HepG2 (cell line): Measurements from ENCODE around the gene COG8. TPM values are rescaled to one million over a fixed set of nuclear protein-coding genes. Genes with fewer than 3 reads are reported as not detected.

Experiments
- AHDC1 ChIP-seq: sonication (generic); formaldehyde crosslinking; IDR thresholded peaks from 2 replicates; pipeline ENCODE4 v1.5.1; 2020; ENCODE audit warnings: mild to moderate bottlenecking, missing genetic modification reagents, borderline replicate concordance
- BCLAF1 ChIP-seq: fragments of 450-650 bp; IDR thresholded peaks from 2 replicates; pipeline ENCODE4 v1.6.1; 2017; ENCODE audit warnings: mild to moderate bottlenecking
- ETV5 ChIP-seq: IDR thresholded peaks from 2 replicates; pipeline ENCODE4 v1.6.1; 2018; ENCODE audit warnings: missing biosample characterization, missing genetic modification reagents, inconsistent platforms, borderline replicate concordance
- FOXA3 ChIP-seq: IDR thresholded peaks from 2 replicates; pipeline ENCODE4 v1.6.1; 2016; ENCODE audit warnings: missing genetic modification reagents, missing compliant biosample characterization
- HMGA1 ChIP-seq: sonication (generic); formaldehyde crosslinking; conservative IDR thresholded peaks from 2 replicates; pipeline ENCODE4 v1.4.0; 2020; ENCODE audit warnings: missing genetic modification reagents
- HNF1B ChIP-seq: sonication (generic); formaldehyde crosslinking; IDR thresholded peaks from 2 replicates; pipeline ENCODE4 v1.5.1; 2020; ENCODE audit warnings: mild to moderate bottlenecking, moderate library complexity, missing genetic modification reagents
- KDM4B ChIP-seq: sonication (generic); formaldehyde crosslinking; IDR thresholded peaks from 2 replicates; pipeline ENCODE4 v1.4.0; 2020; ENCODE audit warnings: missing genetic modification reagents
- MXD4 ChIP-seq: IDR thresholded peaks from 2 replicates; pipeline ENCODE4 v1.6.1; 2016; ENCODE audit warnings: mild to moderate bottlenecking, missing biosample characterization, missing genetic modification reagents
- PLSCR1 ChIP-seq: sonication (generic); formaldehyde crosslinking; IDR thresholded peaks from 2 replicates; pipeline ENCODE4 v1.5.0; 2020; ENCODE audit warnings: missing genetic modification reagents, mild to moderate bottlenecking, borderline replicate concordance
- RARA ChIP-seq: IDR thresholded peaks from 2 replicates; pipeline ENCODE4 v1.6.1; 2016; ENCODE audit warnings: missing genetic modification reagents, missing compliant biosample characterization
- SETDB1 ChIP-seq: sonication (generic); formaldehyde crosslinking; IDR thresholded peaks from 2 replicates; pipeline ENCODE4 v1.5.1; 2020; ENCODE audit warnings: missing genetic modification reagents, mild to moderate bottlenecking, borderline replicate concordance
- SNAI1 ChIP-seq: sonication (generic); formaldehyde crosslinking; IDR thresholded peaks from 2 replicates; pipeline ENCODE4 v1.5.0; 2020; ENCODE audit warnings: mild to moderate bottlenecking, missing genetic modification reagents, borderline replicate concordance
- SRSF4 ChIP-seq: fragments of 200-400 bp; formaldehyde crosslinking; IDR thresholded peaks from one replicate; pipeline ENCODE4 v1.6.1; 2018; ENCODE audit warnings: mild to moderate bottlenecking, low read depth, low read length, moderate library complexity; ENCODE audit not compliant: poor library complexity, severe bottlenecking
- SRSF9 ChIP-seq: fragments of 200-400 bp; formaldehyde crosslinking; IDR thresholded peaks from 2 replicates; pipeline ENCODE4 v1.6.1; 2018; ENCODE audit warnings: borderline replicate concordance, mild to moderate bottlenecking, low read depth, low read length; ENCODE audit not compliant: insufficient read depth, poor library complexity, severe bottlenecking
- ZBTB7B ChIP-seq: sonication (generic); formaldehyde crosslinking; IDR thresholded peaks from 2 replicates; pipeline ENCODE4 v1.4.0; 2020; ENCODE audit warnings: missing genetic modification reagents
- ZNF737 ChIP-seq: sonication (generic); formaldehyde crosslinking; IDR thresholded peaks from 2 replicates; pipeline ENCODE4 v1.5.0; 2020; ENCODE audit warnings: missing genetic modification reagents, mild to moderate bottlenecking, borderline replicate concordance
- ZNF781 ChIP-seq: sonication (generic); formaldehyde crosslinking; IDR thresholded peaks from 2 replicates; pipeline ENCODE4 v1.5.1; 2020; ENCODE audit warnings: borderline replicate concordance, mild to moderate bottlenecking, missing genetic modification reagents; ENCODE audit errors: not compliant biosample characterization
- polyA plus RNA-seq, 8 experiments: library from polyadenylated mRNA; depleted of rRNA in 3 of 8; stranded (reverse) in 7 of 8; unstranded in 1 of 8; fragments of >200 nt; fragmentation: Illumina TruSeq in 4 of 8; extraction: Trizol in 4 of 8; gene quantifications; 2 replicates each; pipeline versions ENCODE4 v1.2.1 to v1.2.3, GENCODE V29; 2011 to 2016; ENCODE audit warnings: low read depth in 4 of 8, missing spikeins in 1 of 8, mixed read lengths in 1 of 8; ENCODE audit not compliant: insufficient read depth in 1 of 8
- total RNA-seq, 5 experiments: library from RNA; depleted of rRNA; stranded (reverse); fragments of >200 nt; fragmentation: Illumina TruSeq; extraction: Trizol; gene quantifications; 2 replicates each; pipeline ENCODE4 v1.2.3, GENCODE V29; 2016; ENCODE audit warnings: low read depth in 1 of 5

Gene COG8
- total and polyA plus RNA-seq, 2 of the 13 experiments (the other 11 are each of a cell fraction or from before 2014, with no cell fraction given), result 45.5 to 52.1 TPM

GRCh38 chr16:69339289-69340094, at the start of gene COG8, which contains the start of gene NIP7 (continued):
- TF ChIP-seq HMGA1 (CRISPR knock-in tag) (no peak), SRSF9 (no peak), FOXA3 (CRISPR knock-in tag) (peak; percentile 70), SETDB1 (CRISPR knock-in tag) (no peak), ZBTB7B (CRISPR knock-in tag) (0 out of 2 replicates have a peak, but pooled peaks have one; percentile 16), ZNF737 (CRISPR knock-in tag) (no peak), SNAI1 (CRISPR knock-in tag) (peak; percentile 96; the same call in 1 of the 2 replicates), ZNF781 (no peak), KDM4B (peak; percentile 68), BCLAF1 (no peak), MXD4 (CRISPR knock-in tag) (peak; percentile 98), HNF1B (CRISPR knock-in tag) (peak; percentile 93), RARA (CRISPR knock-in tag) (peak; percentile 42; the same call in 1 of the 2 replicates), AHDC1 (CRISPR knock-in tag) (peak; percentile 80; the same call in 1 of the 2 replicates), SRSF4 (no peak), ETV5 (CRISPR knock-in tag) (peak; percentile 96), PLSCR1 (CRISPR knock-in tag) (no peak)
